GM21390 (cell line): Measurements from ENCODE around the gene CELA2B.

Experiments
- ATAC-seq: cut with Tn5 transposase; IDR thresholded peaks from one replicate; pipeline ENCODE4 v1.9.1; 2021; ENCODE audit not compliant: unreplicated experiment

CELA2B gene

DNA sequence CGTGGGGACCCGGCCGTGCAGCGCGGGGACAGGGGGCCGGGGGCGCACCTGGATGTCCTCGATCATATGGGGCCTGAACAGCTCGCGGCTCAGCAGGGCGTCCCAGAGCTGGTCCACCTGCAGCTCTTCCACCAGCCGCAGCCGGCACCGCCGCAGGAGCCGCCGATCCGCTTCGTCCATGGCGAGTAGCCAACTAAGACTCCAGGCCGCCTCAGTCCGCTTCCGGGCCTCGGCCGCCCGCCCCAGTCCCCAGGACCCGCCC is 48.0 kb downstream of the CELA2B start, which contains the start of gene CASP9:
CASP9 (minus strand) TSS at position 195 of the 262 bp plus-strand sequence; CDS start at position 180, 15 bp downstream.
- peak; percentile 4 for ATAC-seq

DNA sequence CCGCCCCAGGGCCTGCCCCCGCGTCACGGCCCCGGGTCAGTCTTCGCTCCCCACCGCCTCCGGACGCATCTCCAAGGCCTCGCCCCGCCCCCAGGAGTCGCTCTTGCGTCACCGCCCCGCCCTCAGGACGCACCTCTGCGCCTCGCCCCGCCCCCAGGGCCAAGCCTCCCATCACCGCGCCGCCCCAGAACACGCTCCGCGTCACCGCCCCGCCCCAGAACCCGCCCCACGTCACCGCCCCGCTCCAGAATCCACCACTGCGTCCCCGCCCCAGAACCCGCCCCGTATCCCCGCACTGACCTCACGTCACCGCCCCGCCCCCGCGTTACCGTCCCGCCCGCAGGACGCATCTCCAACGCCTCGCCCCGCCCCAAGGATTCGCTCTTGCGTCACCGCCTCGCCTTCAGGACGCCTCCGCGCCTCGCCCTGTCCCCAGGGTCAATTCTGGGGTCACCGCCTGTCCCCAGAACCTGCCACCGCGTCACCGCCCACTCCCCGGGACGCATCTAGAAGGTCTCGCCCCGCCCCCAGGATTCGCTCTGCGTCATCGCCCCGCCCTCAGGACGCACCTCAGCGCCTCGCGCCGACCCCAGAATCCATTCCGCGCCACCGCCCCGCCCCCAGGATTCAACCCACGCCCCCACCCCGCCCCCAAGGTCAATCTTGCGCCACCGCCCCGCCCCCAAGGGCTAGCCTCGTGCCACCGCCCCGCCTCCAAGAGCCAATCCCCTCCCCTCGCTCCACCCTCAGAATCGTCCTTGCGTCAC is 48.6 kb downstream of the CELA2B start:
- ATAC-seq = peak; percentile 38

DNA sequence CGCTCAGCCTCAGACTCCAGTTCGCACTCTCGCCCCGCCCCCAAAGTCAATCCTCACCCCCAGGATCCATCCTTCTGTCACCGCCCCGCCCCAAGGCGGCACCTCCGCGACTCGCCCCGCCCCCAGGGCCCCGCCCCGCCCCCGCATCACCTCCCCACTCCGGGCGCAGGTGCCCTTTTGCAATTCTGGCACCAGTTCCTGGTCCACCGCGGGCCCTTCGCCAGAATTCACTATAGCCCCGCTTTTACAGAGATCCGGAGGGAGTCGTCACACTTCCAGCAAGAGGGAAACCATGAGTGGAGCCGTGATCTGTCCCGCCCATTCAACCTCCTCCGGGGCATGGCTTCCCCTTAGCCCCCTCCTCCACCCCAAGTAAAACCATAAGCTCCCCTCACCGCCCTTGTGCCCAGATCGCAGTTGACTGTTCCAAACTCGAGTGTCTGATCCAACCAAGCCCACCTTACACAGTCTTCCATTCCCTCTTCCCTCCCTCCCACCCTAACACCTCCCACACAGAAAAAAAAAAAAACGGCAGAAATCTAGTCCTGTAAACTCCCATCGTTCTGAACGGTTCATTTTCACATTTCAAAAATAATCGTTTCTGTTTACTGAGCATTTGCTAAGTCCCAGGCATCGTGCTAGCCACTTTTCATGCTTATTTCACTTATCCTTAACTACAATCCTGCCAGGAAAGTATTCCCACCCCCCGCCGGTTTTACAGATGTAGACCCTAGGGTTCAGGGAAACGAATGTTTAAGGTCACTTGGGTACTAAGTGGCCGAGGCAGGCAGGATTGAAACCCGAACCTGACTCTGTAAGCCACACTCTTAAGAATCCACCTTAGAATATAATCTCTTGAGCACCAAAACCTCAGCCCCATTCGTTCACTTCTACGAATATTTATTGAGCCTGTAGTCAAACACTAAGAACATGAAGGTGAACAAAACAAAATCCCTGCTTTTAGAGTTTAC is 49.4 kb downstream of the CELA2B start:
- peak; percentile 39 for ATAC-seq

DNA sequence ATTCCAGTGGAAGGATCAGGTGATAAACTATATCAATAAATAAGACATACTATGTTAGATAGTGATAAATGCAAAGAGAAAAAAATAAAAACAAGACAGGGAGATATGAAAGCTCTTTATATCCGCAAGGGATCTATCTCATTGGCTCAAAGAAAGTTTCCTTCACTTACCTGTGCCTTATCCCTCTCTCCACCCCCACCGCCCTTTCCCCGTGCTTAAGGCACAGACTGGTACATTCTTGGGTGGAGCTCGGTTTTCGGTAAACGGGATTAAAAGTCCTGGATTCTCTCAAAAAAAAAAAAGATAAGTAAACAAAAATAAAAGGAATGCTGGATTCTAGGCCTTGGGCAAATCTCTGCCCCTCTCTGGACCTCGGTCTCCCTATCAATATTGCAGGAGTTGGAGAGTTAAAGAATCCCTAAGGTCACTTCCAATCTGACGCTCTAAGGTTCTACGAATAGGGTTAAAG is 50.2 kb downstream of the CELA2B start:
- ATAC-seq = no peak

DNA sequence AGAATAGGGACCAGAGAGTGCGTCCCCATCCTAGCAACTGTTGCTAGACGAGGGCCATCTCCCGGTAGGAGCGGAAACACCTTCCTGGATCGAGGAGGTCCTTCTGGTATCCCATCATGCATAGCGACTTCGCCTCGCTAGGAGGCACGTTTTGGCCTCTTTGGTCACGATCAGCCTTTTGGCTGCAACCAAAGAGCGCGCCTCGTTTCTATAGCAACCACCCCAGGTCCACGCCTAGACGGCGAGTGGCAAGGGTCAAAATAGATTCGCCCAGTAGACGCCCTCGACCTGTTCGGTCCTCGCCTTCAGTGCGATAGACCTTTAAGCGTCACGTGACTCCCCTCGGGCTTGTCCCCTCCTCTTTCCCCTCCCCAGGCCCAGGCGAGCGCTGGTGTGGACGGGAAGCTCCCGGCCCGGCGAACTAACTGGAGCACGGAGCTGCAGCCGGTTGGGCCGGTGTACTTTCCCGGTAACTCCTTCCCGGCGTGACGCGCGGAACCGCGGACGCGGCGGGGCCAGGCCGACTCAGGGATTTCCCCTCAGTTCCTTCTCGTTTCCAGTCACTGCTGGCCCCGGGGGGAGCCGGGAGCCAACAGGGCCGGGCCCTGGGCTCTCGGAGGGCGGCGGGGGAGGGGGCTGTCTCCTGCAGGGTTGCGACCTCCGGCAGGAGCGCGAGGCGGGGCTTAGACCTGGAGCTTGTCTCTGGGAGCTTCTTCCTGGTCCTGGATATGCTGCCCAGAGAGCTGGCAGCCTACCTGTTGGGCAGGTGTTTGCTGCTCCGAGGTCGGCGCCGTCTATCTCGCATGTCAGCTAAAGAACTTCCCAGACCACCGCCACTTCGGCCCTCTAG is 50.8 kb downstream of the CELA2B start, which contains the start of gene DNAJC16:
DNAJC16 (plus strand) TSS at position 359 of the 850 bp plus-strand sequence. CDS start 2,258 bp downstream, outside the sequence.
- ATAC-seq = peak; percentile 52

DNA sequence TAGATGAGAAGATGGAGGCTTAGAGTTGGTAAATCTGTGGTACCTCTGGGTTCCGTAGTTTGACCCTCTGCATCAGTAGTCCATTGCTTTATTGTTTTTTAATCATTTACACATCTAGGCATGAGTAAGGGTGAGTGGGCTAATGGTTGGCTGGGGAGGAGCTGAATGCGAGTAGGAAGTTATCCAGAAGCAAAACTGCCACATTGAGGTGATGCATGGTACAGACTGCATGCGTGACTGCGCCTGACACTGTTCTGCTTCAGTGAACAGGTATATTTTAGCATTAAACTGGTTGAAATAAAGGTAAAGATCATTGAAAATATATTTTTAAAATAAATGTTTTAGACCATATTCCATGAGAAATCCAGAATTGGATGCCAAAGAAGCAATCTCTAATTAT is 55.1 kb downstream of the CELA2B start:
- ATAC-seq = no peak

DNA sequence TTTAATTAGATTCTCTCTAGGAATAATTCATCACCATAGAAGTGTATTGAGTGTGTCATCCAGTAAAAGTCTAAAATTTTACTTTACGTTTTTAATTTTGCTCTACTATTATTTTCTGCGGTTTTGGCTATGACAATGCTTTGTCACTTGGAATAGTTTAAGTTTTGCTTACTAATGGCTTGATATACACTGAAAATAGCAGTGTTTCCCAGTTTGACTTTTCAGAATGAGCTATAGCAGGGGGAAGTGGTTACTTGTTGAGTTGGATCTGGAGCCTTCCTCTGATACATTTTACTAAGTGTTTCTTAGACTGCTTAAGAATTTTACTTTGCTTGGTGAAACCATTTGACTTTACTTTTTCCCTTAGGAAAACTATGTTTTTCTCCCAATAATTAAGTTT is 55.8 kb downstream of the CELA2B start:
- no peak for ATAC-seq

DNA sequence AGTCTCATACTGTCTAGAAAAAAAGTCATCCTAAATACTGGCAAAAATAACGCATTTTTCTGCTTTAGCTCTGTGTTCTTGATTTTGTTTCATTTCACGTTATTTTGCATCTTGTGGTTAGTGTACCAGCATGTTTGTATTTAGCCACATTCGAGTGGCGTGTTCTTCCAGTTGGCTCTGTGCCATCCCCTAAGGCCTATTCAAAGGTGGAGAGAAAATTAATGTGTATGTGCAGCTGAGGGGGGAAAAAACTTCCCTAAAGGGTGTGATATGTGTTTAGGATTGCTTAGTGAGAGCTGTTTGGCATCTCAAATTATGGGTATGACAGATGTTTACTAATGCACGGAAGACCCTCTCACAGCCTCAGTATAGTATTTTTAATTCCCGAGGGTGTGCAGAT is 62.9 kb downstream of the CELA2B start:
- ATAC-seq = no peak

DNA sequence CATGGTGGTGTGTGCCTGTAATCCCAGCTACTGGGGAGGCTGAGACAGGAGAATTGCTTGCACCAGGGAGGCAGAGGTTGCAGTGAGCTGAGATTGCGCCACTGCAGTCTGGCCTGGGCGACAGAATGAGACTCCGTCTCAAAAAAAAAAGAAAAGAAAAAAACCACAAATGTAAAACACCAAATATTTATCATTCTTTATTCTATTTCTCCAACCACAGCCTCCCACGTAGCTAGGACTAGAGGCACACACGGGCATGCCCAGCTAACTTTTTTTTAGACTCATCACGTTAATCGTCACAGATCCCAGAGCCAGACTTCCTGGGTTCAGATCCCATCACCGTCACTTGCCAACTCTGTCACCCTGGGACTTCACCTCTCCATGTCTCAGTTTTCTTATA is 64.3 kb downstream of the CELA2B start:
- no peak for ATAC-seq
